ENCODE measurements around the gene PDZK1IP1. TPM values are rescaled to one million over a fixed set of nuclear protein-coding genes. Genes with fewer than 3 reads are reported as not detected.

The PDZK1IP1 gene
- total and polyA plus RNA-seq, 2 of the 13 experiments (the other 11 are each of a cell fraction or from before 2014, with no cell fraction given) = 0.24 to 1.6 TPM

- TF ChIP-seq MIER3 (CRISPR knock-in tag; IDR thresholded peaks at IDR 0.05; ENCODE audit: borderline replicate concordance) (peak; percentile 43; the same call in 1 of the 2 replicates), ZNF24 (IDR thresholded peaks at IDR 0.05) (no peak), IRF9 (CRISPR knock-in tag; IDR thresholded peaks at IDR 0.05; ENCODE audit: borderline replicate concordance) (no peak), ZNF275 (CRISPR knock-in tag; IDR thresholded peaks at IDR 0.05; ENCODE audit: borderline replicate concordance) (no peak; the same call in 1 of the 2 replicates), GATAD2A (CRISPR knock-in tag; IDR thresholded peaks at IDR 0.05) (no peak; the same call in 1 of the 2 replicates), ZNF672 (CRISPR knock-in tag; IDR thresholded peaks at IDR 0.05) (no peak), ZIK1 (CRISPR knock-in tag; IDR thresholded peaks at IDR 0.05; ENCODE audit: borderline replicate concordance, low read depth) (no peak), ZNF775 (CRISPR knock-in tag; IDR thresholded peaks at IDR 0.05; ENCODE audit: borderline replicate concordance) (no peak), CEBPZ (IDR thresholded peaks at IDR 0.05; ENCODE audit: low read length) (no peak), ZNF276 (CRISPR knock-in tag; IDR thresholded peaks at IDR 0.05; ENCODE audit: low read depth) (no peak), DR1 (CRISPR knock-in tag; IDR thresholded peaks at IDR 0.05) (no peak), ZNF746 (CRISPR knock-in tag; IDR thresholded peaks at IDR 0.05) (peak; percentile 59), ZFAT (CRISPR knock-in tag; conservative IDR thresholded peaks at IDR 0.05) (no peak), KMT2A (CRISPR knock-in tag; IDR thresholded peaks at IDR 0.05) (peak; percentile 49; the same call in 1 of the 2 replicates), MAFG (CRISPR knock-in tag; IDR thresholded peaks at IDR 0.05) (no peak), ARNT (IDR thresholded peaks at IDR 0.05) (no peak), ZSCAN20 (CRISPR knock-in tag; IDR thresholded peaks at IDR 0.05; ENCODE audit: borderline replicate concordance) (no peak), ZNF460 (CRISPR knock-in tag; IDR thresholded peaks at IDR 0.05; ENCODE audit: borderline replicate concordance) (no peak; the same call in 1 of the 2 replicates), NFIC (IDR thresholded peaks at IDR 0.05; ENCODE audit: low read length) (peak; percentile 48; the same call in 1 of the 2 replicates), ZNF510 (CRISPR knock-in tag; IDR thresholded peaks at IDR 0.05; ENCODE audit: low read depth) (no peak)
Measured at GRCh38 chr1:47192458-47193384, 2.9 kb upstream of the PDZK1IP1 start (continued).

Data from HepG2 (cell line).